Measurements from ENCODE around the gene HINFP. TPM values are rescaled to one million over a fixed set of nuclear protein-coding genes. Genes with fewer than 3 reads are reported as not detected.

Gene HINFP
- total and polyA plus RNA-seq, 11 donors, result 9.4 to 16.3 (median 12.8) TPM

GRCh38 chr11:119114351-119114750 is 7.0 kb upstream of the HINFP start:
- Histone ChIP-seq H3K9me3 (no peaks in the 10 kb centered on the region), H3K4me3 (no peak overlapping the region), H3K27me3 (no peaks in the 10 kb centered on the region), H3K27ac (peak overlapping the region in 2 of 12 donors; percentile 9 to 91), H3K36me3 (peaks cover 0 to 80% (median 59%) of the 10 kb centered on the region in 9 donors), H3K4me1 (peaks cover 0 to 43% (median 2%) of the 10 kb centered on the region in 12 donors)
- TF ChIP-seq POLR2A (IDR thresholded peaks at IDR 0.05), result no peak
- no peak for TF ChIP-seq CTCF (IDR thresholded peaks at IDR 0.05)
- ATAC-seq (no peak), DNase-seq (no peak)
- intact Hi-C loops (cut with DNase I), result loop anchor here in 1 of 10 donors (10.0 kb wide), 1 partner anchor 200 kb away; the partner anchor contains the start of gene MCAM
- 78 to 84% (median 82%) methylated on average over 5 of the region's 5 CpGs for WGBS, 4 donors

- H3K4me3 ChIP-seq, result peak overlapping the region in 2 of 12 donors; percentile 23 to 37
- DNase-seq (peak; percentile 58 to 80 (median 65)), ATAC-seq (peak; percentile 37 to 72 (median 59))
- H3K4me1 ChIP-seq, result peaks cover 0 to 34% (median 3%) of the 10 kb centered on the region in 12 donors
- H3K27me3 ChIP-seq, result no peaks in the 10 kb centered on the region
- H3K9me3 ChIP-seq, result no peaks in the 10 kb centered on the region
- peak overlapping the region in 5 of 12 donors; percentile 3 to 91 (median 42) for H3K27ac ChIP-seq
- intact Hi-C loops (cut with DNase I), result loop anchor here in 1 of 10 donors (10.0 kb wide), 1 partner anchor 199 kb away; the partner anchor contains the start of gene MCAM
- TF ChIP-seq CTCF (IDR thresholded peaks at IDR 0.05) (no peak), POLR2A (IDR thresholded peaks at IDR 0.05) (no peak)
- WGBS, 4 donors, result 71 to 76% (median 73%) methylated on average over 24 of the region's 24 CpGs
- peaks cover 0 to 71% (median 57%) of the 10 kb centered on the region in 9 donors for H3K36me3 ChIP-seq
Observed at GRCh38 chr11:119115484-119116234, 5.7 kb upstream of the HINFP start.

GRCh38 chr11:119116235-119116594 is 5.2 kb upstream of the HINFP start:
- no peak for TF ChIP-seq CTCF (IDR thresholded peaks at IDR 0.05)
- TF ChIP-seq POLR2A (IDR thresholded peaks at IDR 0.05), result no peak
- Histone ChIP-seq H3K4me1 (peaks cover 0 to 37% (median 5%) of the 10 kb centered on the region in 12 donors), H3K9me3 (no peaks in the 10 kb centered on the region), H3K27me3 (no peaks in the 10 kb centered on the region), H3K36me3 (peaks cover 0 to 65% (median 52%) of the 10 kb centered on the region in 9 donors), H3K27ac (peak overlapping the region in 4 of 12 donors; percentile 17 to 91 (median 45)), H3K4me3 (peak overlapping the region in 2 of 12 donors; percentile 19 to 37)
- DNase-seq (no peak), ATAC-seq (no peak)
- 83 to 87% (median 86%) methylated on average over 10 of the region's 10 CpGs for WGBS, 4 donors
- intact Hi-C loops (cut with DNase I), result loop anchor here in 1 of 10 donors (10.0 kb wide), 1 partner anchor 199 kb away; the partner anchor contains the start of gene MCAM

- TF ChIP-seq POLR2A (IDR thresholded peaks at IDR 0.05) (no peak), CTCF (IDR thresholded peaks at IDR 0.05) (no peak)
- Histone ChIP-seq H3K4me3 (peak overlapping the region in 1 of 12 donors; percentile 37), H3K27me3 (no peaks in the 10 kb centered on the region), H3K9me3 (no peaks in the 10 kb centered on the region), H3K36me3 (peaks cover 0 to 61% (median 48%) of the 10 kb centered on the region in 9 donors), H3K4me1 (peaks cover 0 to 37% (median 5%) of the 10 kb centered on the region in 12 donors), H3K27ac (peak overlapping the region in 2 of 12 donors; percentile 17 to 91)
- 68 to 77% (median 69%) methylated on average over 5 of the region's 5 CpGs for WGBS, 4 donors
- no peak for DNase-seq
- ATAC-seq, result no peak
- intact Hi-C loops (cut with DNase I), result loop anchor here in 1 of 10 donors (10.0 kb wide), 1 partner anchor 198 kb away; the partner anchor contains the start of gene MCAM
Observed at GRCh38 chr11:119116601-119117000, 4.8 kb upstream of the HINFP start.
